ENCODE data around the gene LRP1. TPM values are rescaled to one million over a fixed set of nuclear protein-coding genes. Genes with fewer than 3 reads are reported as not detected.

Gene LRP1
- total RNA-seq, 2 experiments from 2014 or later: 1.8 to 2.7 TPM

DNA sequence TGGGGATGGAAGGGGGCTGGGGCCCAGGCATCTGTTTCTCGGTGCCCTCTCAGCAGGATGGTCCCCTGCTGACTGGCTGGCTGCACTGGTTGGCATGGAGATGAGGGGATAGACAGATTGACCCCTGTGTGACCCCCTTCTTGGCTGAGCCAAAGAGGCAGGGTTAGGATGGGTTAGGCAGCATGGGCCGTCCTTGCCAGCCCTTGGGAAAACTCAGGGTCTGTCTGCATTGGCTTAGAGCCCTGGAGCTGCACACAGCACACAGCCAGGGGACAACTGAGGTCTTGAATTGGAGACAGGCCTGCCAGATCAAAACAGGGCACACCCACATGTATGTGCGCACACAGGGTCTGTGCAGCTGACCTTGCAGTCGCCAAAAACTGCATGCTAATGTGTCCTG is 30.4 kb downstream of the LRP1 start:
- H3K4me3 Mint-ChIP-seq: no peak overlapping the region
- H3K27me3 Mint-ChIP-seq: no peaks in the 10 kb centered on the region
- no peaks in the 10 kb centered on the region for H3K36me3 Mint-ChIP-seq (ENCODE audit: low read depth)
- no peak overlapping the region for H3K27ac Mint-ChIP-seq
- no peaks in the 10 kb centered on the region for H3K4me1 Mint-ChIP-seq
- ChIA-PET POLR2A (interaction anchor here (0.6 kb wide), 1 partner anchor 411 kb away, joined by 6 read pairs; no protein-coding TSS in a partner anchor), CTCF (interaction anchor here (0.7 to 1.9 kb wide), 2 partner anchors 17 to 44 kb away, joined by 3 to 6 read pairs; no protein-coding TSS in a partner anchor)
- no peaks in the 10 kb centered on the region for H3K9me3 Mint-ChIP-seq (ENCODE audit: low read depth)
- intact Hi-C loops (cut with DNase I, micrococcal nuclease): no loop called here
- ATAC-seq (no peak), DNase-seq (no peak)

DNA sequence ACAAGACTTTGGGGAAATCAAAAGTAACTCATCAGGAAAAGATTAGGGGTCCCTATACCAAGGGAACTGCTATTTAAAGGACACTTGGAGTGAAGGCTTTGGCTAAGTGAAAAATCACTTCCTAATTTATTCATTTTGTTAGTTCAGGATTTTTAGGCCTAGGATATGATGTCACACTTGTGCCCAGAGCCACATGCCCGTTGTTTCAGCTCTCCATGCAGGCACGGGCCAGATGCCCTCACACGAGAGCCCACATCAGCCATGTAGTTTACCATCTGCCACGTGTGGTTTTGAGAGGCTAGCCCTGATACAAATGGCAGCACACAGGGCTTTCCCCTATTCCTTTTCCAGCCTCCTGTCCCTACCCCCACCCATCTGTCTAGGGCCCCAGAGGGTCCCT is 31.0 kb downstream of the LRP1 start:
- ATAC-seq: no peak
- intact Hi-C loops (cut with DNase I, micrococcal nuclease): no loop called here

DNA sequence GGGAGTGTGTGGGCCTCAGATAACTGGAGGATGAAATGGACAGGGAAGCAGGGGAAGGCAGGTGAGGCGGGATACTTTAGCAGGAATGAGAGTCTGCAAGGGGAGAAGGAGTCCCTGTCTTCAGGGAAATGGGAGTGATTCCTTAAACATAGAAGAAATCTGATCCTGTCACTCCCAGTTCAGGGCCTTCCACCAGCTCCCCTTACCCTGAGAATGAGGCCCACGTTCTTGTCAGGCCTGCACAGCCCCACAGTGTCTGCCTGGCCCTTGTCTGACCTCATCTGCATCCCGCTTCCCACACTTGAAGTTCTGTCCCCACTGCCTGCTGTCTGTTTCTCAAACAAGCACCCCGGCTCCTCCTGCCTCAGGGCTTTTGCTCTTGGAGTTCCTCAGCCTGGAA is 31.8 kb downstream of the LRP1 start:
- DNase-seq (no peak), ATAC-seq (no peak)
- Mint-ChIP-seq H3K4me1 (no peaks in the 10 kb centered on the region), H3K4me3 (no peak overlapping the region), H3K27ac (no peak overlapping the region), H3K36me3 (ENCODE audit: low read depth) (no peaks in the 10 kb centered on the region), H3K9me3 (ENCODE audit: low read depth) (no peaks in the 10 kb centered on the region), H3K27me3 (no peaks in the 10 kb centered on the region)
- intact Hi-C loops (cut with DNase I, micrococcal nuclease): no loop called here
- ChIA-PET POLR2A (no interaction called here), CTCF (no interaction called here)

More for the DNA sequence above, 31.0 kb downstream of the LRP1 start:
- Mint-ChIP-seq H3K36me3 (ENCODE audit: low read depth) (no peaks in the 10 kb centered on the region), H3K27ac (no peak overlapping the region), H3K4me1 (no peaks in the 10 kb centered on the region), H3K9me3 (ENCODE audit: low read depth) (no peaks in the 10 kb centered on the region), H3K4me3 (no peak overlapping the region), H3K27me3 (no peaks in the 10 kb centered on the region)
- ChIA-PET POLR2A (interaction anchor here (0.6 kb wide), 1 partner anchor 411 kb away, joined by 6 read pairs; no protein-coding TSS in a partner anchor), CTCF (interaction anchor here (0.7 kb wide), 2 partner anchors 29 to 44 kb away, joined by 3 read pairs; no protein-coding TSS in a partner anchor)
- no peak for DNase-seq

DNA sequence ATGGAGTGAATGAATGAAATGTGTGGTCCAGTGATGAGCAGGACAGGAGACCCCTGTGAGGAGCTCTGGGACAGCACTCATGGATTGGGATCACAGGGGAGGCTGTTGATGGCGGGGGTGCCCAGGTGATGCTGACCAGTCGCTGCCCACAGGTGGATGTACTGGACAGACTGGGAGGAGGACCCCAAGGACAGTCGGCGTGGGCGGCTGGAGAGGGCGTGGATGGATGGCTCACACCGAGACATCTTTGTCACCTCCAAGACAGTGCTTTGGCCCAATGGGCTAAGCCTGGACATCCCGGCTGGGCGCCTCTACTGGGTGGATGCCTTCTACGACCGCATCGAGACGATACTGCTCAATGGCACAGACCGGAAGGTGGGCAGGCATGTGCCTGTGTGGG is 32.5 kb downstream of the LRP1 start:
- ChIA-PET POLR2A (no interaction called here), CTCF (interaction anchor here (1.5 kb wide), 1 partner anchor 91 kb away, joined by 4 read pairs; no protein-coding TSS in a partner anchor)
- ATAC-seq: no peak

GRCh38 chr12:57161491-57161890 is 33.2 kb downstream of the LRP1 start:
- no peak overlapping the region for H3K4me3 Mint-ChIP-seq
- intact Hi-C loops (cut with DNase I, micrococcal nuclease): no loop called here
- POLR2A ChIA-PET: no interaction called here
- no peaks in the 10 kb centered on the region for H3K9me3 Mint-ChIP-seq (ENCODE audit: low read depth)
- H3K27ac Mint-ChIP-seq: no peak overlapping the region
- ATAC-seq (no peak), DNase-seq (no peak)
- H3K27me3 Mint-ChIP-seq: no peaks in the 10 kb centered on the region
- no peaks in the 10 kb centered on the region for H3K36me3 Mint-ChIP-seq (ENCODE audit: low read depth)
- peaks cover 2% of the 10 kb centered on the region for H3K4me1 Mint-ChIP-seq
- CTCF ChIA-PET: interaction anchor here (1.1 to 1.5 kb wide), 2 partner anchors 15 to 92 kb away, joined by 4 read pairs; no protein-coding TSS in a partner anchor

More for the DNA sequence above, 32.5 kb downstream of the LRP1 start:
- DNase-seq: no peak
- no peaks in the 10 kb centered on the region for H3K4me1 Mint-ChIP-seq
- intact Hi-C loops (cut with DNase I, micrococcal nuclease): no loop called here
- no peaks in the 10 kb centered on the region for H3K36me3 Mint-ChIP-seq (ENCODE audit: low read depth)
- no peak overlapping the region for H3K27ac Mint-ChIP-seq
- no peaks in the 10 kb centered on the region for H3K27me3 Mint-ChIP-seq
- H3K4me3 Mint-ChIP-seq: no peak overlapping the region
- H3K9me3 Mint-ChIP-seq (ENCODE audit: low read depth): no peaks in the 10 kb centered on the region

GRCh38 chr12:57162553-57163125 is 34.4 kb downstream of the LRP1 start:
- peaks cover 13% of the 10 kb centered on the region for H3K4me1 Mint-ChIP-seq
- no peak for DNase-seq
- H3K36me3 Mint-ChIP-seq (ENCODE audit: low read depth): no peaks in the 10 kb centered on the region
- intact Hi-C loops (cut with DNase I, micrococcal nuclease): no loop called here
- no peak overlapping the region for H3K4me3 Mint-ChIP-seq
- ATAC-seq: no peak
- no peaks in the 10 kb centered on the region for H3K27me3 Mint-ChIP-seq
- no peaks in the 10 kb centered on the region for H3K9me3 Mint-ChIP-seq (ENCODE audit: low read depth)
- POLR2A ChIA-PET: no interaction called here
- H3K27ac Mint-ChIP-seq: no peak overlapping the region
- CTCF ChIA-PET: no interaction called here

- ChIA-PET POLR2A (no interaction called here), CTCF (no interaction called here)
- no peak overlapping the region for H3K27ac Mint-ChIP-seq
- DNase-seq: no peak
- H3K9me3 Mint-ChIP-seq (ENCODE audit: low read depth): no peaks in the 10 kb centered on the region
- H3K36me3 Mint-ChIP-seq (ENCODE audit: low read depth): no peaks in the 10 kb centered on the region
- no peak overlapping the region for H3K4me3 Mint-ChIP-seq
- no peaks in the 10 kb centered on the region for H3K27me3 Mint-ChIP-seq
- peaks cover 13% of the 10 kb centered on the region for H3K4me1 Mint-ChIP-seq
- intact Hi-C loops (cut with DNase I, micrococcal nuclease): no loop called here
- ATAC-seq: no peak
Measured at GRCh38 chr12:57164454-57164853, 36.2 kb downstream of the LRP1 start.

- H3K4me1 Mint-ChIP-seq: peaks cover 13% of the 10 kb centered on the region
- POLR2A ChIA-PET: no interaction called here
- H3K27ac Mint-ChIP-seq: no peak overlapping the region
- intact Hi-C loops (cut with DNase I, micrococcal nuclease): no loop called here
- H3K36me3 Mint-ChIP-seq (ENCODE audit: low read depth): no peaks in the 10 kb centered on the region
- ATAC-seq (no peak), DNase-seq (no peak)
- no peak overlapping the region for H3K4me3 Mint-ChIP-seq
- CTCF ChIA-PET: no interaction called here
- H3K9me3 Mint-ChIP-seq (ENCODE audit: low read depth): no peaks in the 10 kb centered on the region
- no peaks in the 10 kb centered on the region for H3K27me3 Mint-ChIP-seq
Measured at GRCh38 chr12:57164966-57165625, 36.8 kb downstream of the LRP1 start.

DNA sequence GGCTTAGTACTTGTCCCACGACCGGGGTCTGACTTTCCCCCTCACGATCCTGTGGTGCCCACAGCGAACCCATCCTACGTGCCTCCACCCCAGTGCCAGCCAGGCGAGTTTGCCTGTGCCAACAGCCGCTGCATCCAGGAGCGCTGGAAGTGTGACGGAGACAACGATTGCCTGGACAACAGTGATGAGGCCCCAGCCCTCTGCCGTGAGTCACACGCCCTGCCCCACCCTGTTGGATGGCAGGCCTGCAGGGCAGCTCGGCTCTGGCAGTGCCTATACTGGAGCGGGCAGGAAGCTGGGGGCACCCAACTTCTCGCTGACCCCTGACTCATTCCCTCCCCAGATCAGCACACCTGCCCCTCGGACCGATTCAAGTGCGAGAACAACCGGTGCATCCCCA is 37.5 kb downstream of the LRP1 start:
- H3K27ac Mint-ChIP-seq: no peak overlapping the region
- no peaks in the 10 kb centered on the region for H3K9me3 Mint-ChIP-seq (ENCODE audit: low read depth)
- DNase-seq (no peak), ATAC-seq (no peak)
- intact Hi-C loops (cut with DNase I, micrococcal nuclease): no loop called here
- no peaks in the 10 kb centered on the region for H3K36me3 Mint-ChIP-seq (ENCODE audit: low read depth)
- H3K4me1 Mint-ChIP-seq: peaks cover 13% of the 10 kb centered on the region
- ChIA-PET CTCF (no interaction called here), POLR2A (no interaction called here)
- no peak overlapping the region for H3K4me3 Mint-ChIP-seq
- no peaks in the 10 kb centered on the region for H3K27me3 Mint-ChIP-seq

DNA sequence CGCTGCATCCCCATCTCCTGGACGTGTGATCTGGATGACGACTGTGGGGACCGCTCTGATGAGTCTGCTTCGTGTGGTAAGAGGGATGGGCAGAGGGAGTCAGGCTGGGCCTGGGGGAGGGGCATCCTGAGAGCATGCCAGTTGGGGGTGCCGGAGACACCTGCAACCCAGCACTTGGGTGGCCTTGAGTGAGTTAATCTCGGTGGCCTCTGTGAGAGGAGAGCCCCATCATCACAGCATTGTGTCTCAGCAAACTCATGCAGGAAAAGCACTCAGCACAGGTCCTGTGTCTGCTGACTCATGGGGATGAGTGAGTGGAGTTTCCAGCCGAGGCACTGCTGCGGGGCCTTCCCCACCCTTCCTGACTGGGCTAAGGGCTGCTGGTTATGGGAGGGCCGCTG is 38.7 kb downstream of the LRP1 start:
- Mint-ChIP-seq H3K27me3 (no peaks in the 10 kb centered on the region), H3K27ac (peak overlapping the region; percentile 76), H3K4me3 (no peak overlapping the region), H3K36me3 (ENCODE audit: low read depth) (no peaks in the 10 kb centered on the region), H3K4me1 (peaks cover 13% of the 10 kb centered on the region), H3K9me3 (ENCODE audit: low read depth) (no peaks in the 10 kb centered on the region)
- DNase-seq (peak; percentile 82), ATAC-seq (peak; percentile 99)
- ChIA-PET POLR2A (interaction anchor here (0.6 kb wide), 1 partner anchor 647 kb away, joined by 6 read pairs; no protein-coding TSS in a partner anchor), CTCF (interaction anchor here (0.6 to 1.0 kb wide), 3 partner anchors 42 to 404 kb away, joined by 3 read pairs; no protein-coding TSS in a partner anchor)
- intact Hi-C loops (cut with DNase I, micrococcal nuclease): no loop called here

GRCh38 chr12:57168058-57168457 is 39.8 kb downstream of the LRP1 start:
- ATAC-seq (no peak), DNase-seq (no peak)
- no peaks in the 10 kb centered on the region for H3K36me3 Mint-ChIP-seq (ENCODE audit: low read depth)
- no peak overlapping the region for H3K4me3 Mint-ChIP-seq
- ChIA-PET POLR2A (no interaction called here), CTCF (interaction anchor here (0.7 to 2.4 kb wide), 4 partner anchors 13 to 262 kb away, joined by 4 to 11 read pairs (median 4); no protein-coding TSS in a partner anchor)
- H3K27ac Mint-ChIP-seq: peak overlapping the region; percentile 30
- intact Hi-C loops (cut with DNase I, micrococcal nuclease): no loop called here
- H3K4me1 Mint-ChIP-seq: peaks cover 13% of the 10 kb centered on the region
- no peaks in the 10 kb centered on the region for H3K9me3 Mint-ChIP-seq (ENCODE audit: low read depth)
- H3K27me3 Mint-ChIP-seq: no peaks in the 10 kb centered on the region

Data from activated CD4-positive, alpha-beta T cell treated with anti-CD3 and anti-CD28 coated beads for 36 hours (primary cell).